Activated CD4-positive, alpha-beta T cell treated with anti-CD3 and anti-CD28 coated beads for 4 hours (primary cell): ENCODE results near the gene NDFIP2.
A peak's percentile ranks its signal among the peaks of the same experiment; 100 is the strongest.

ENCODE experiments used
- DNase-seq, 2 donors: peaks; one replicate each; pipeline ENCODE4 v3.0.0-alpha.2; 2020

NDFIP2 gene

DNA sequence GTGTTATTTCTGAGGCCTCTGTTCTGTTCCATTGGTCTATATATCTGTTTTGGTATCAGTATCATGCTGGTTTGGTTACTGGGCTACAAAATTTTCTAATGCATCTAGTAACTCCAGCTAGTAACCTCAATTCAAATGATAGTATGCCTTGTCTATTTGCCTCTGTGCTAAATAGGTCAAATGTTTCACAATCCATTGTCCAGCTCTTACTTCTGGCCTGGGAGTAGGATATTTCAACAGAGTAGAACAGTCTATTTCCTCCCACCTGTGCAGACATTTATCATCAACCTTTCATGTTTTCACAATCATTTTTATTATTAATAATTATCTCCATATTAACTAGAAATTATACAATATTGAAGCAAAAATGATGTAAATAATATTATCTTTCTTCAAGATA lies 18.1 kb upstream of the NDFIP2 start:
- DNase-seq, result no peak

DNA sequence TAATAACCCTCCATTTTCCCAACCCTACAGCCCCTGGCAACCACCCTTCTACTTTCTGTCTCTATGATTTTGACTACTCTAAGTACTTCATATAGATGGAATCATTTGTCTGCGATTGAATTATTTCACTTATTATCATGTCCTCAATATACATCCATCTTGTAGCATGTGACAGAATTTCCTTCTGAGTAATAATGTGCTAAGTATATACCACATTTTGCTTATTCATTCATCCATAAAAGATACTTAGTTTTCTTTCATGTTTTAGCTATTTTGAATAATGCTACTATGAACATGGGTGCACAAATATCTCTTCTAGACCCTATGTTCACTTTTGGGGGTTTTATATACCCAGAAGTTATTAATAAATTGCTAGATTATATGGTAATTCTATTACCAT lies 17.4 kb upstream of the NDFIP2 start:
- DNase-seq, result no peak

DNA sequence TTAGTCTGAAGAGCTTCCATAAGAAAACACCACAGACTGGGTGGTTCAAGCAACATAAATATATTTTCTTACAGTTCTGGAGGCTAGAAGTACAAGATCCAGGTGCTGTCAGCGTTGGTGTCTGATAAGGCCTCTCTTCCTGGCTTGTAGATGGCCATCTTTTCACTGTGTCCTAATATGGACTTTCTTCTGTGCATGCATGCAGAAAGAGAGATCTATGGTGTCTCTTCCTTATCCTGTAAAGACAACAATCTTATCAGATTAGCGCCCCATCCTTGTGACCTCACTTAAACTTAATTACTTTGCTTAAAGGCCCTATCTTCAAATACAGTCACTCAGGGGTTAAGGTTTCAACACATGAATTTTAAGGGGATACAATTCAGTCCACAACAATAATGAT lies 14.1 kb upstream of the NDFIP2 start:
- DNase-seq, result no peak

DNA sequence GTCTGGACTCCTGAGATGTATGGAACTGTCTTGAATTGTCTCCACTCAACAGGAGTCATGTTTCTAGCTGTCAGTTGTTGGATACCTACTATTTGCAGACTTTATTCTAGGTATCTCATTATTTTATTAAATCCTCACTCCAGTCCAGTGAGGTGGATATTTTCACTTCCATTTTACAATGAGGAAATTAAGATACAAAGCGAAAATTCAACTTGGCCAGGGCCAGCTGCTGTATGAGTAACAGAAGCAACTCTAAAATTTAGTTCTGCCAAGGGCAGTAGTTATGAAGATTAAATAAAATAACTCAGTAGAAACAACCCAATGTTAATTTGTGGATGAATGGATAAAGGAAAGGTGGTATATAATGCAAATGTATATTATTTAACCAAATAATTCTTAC lies 12.6 kb upstream of the NDFIP2 start:
- no peak for DNase-seq

DNA sequence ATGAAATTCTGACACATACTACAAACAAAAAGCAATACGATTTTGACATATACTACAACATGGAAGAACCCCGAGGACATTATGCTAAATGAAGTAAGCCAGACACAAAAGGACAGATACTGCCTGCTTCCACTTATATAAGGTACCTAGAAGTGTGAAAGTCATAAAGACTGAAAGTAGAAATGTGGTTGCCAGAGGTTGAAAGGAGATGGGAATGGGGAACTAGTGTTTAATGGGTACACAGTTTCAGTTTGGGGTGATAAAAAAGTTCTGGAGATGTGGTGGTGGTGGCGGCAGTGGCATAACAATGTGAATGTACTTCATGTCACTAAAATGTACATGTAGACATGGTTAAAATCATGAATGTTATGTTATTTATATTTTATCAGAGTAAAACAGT lies 12.1 kb upstream of the NDFIP2 start:
- no peak for DNase-seq

DNA sequence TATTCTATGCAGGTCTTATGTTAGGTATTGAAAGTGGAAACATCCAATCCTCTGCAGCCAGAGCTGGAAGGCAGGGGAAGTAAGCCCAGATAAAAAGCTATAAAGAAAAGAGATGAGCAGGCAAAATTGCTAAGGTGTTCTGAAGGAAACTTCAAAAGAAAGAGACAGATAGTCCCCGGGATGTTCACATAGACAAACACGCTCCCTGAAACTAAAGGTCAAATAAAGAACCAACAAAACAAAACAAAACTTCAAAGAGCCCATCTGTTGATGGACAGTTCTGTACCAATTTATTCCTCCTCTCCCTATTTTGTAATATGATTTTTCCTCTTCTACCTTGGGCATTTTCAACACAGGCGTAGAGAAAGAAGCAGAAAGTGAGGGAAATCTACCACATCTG lies 11.3 kb upstream of the NDFIP2 start:
- DNase-seq, result no peak

DNA sequence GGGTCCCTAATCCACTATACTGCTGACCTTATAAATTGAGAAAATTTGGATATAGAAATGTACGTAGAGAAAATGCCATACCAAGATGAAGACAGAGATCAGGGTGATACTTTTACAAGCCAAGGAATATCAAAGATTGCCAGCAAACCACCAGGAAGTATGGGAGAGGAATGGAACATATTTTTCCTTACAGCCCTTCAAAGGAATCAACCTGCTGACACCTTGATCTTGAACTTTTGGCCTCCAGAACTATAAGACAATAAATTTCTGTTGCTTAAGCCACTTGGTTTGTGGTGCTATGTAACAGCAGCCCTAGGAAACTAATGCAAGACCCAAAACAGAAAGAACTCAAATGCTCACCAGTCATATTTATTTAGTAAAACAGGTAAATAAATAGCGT lies 10.3 kb upstream of the NDFIP2 start:
- DNase-seq, result no peak

DNA sequence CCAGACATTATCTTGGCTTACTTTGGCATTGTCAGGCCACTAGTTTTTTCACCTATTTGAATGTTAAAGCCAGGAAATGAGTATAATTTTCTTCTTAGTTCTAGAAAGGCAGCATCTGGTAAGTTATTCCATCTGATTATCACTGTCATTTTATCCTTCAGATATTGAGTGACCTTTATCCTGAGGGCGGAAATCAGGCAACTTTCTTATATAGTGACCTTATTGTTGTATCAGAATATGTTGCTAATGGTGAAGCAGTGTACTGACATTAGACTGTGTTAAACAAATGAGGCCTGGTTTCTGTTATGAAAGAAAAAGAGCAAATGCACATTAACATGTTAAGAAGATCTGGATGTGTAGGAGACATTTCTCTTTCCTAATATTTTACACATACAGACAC lies 5.4 kb upstream of the NDFIP2 start:
- no peak for DNase-seq

DNA sequence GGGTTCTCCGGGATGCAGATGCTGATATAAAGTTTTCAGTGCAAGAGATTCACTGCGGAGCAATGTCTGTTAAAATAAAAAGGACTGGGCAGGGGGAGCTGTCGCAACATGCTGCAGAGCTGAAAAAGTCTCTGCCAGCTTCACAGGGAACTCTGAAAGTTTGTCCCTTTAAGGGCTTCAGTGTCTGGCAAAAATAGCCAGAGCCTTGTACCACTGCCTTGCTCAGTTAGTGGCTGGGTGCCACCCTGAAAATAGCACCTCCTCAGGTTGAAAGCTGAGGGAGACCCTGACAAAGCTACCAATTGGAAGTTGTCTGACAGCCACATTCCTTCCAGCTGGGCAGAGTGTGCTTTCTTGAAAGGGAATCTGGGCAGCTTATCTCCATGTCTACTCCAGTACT lies 3.0 kb upstream of the NDFIP2 start:
- no peak for DNase-seq

DNA sequence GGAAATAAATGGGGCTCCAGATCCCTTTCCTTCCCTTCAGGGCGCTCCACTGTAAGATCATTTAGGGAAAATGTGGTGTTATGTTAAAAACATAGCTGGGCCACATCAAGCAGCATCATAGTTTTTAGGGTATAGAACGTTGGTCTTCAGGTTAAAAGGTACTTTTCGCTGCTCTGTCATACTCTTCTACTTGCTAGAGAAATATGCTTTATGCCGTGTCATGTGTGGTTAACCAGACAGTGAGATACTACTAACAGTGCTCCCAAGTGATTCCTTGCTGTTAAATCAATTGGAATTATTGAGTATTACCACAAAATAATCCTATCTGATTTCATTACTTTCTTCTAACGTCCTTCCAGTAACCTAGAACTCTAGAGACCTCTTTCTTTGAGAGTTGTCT lies 1.1 kb upstream of the NDFIP2 start:
- no peak for DNase-seq

DNA sequence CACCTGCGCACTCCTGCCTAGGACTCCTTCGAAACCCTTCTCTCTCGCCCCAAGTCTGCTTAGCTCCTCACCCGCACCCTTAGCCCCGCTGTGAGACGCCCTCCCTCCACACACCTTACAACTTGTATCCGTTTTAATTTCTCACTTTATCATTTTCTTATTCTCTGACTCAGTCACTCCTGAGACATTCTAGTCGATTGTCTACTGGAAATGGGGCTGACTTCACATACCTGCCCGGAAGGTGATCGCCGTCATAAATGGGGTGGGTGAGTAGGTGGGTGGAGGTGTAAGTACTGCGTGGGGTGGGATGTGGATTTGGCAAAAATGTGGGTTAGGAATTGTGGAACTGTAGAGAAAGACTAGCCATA lies 714 bp downstream of the NDFIP2 start:
- DNase-seq, result peak; percentile 82

DNA sequence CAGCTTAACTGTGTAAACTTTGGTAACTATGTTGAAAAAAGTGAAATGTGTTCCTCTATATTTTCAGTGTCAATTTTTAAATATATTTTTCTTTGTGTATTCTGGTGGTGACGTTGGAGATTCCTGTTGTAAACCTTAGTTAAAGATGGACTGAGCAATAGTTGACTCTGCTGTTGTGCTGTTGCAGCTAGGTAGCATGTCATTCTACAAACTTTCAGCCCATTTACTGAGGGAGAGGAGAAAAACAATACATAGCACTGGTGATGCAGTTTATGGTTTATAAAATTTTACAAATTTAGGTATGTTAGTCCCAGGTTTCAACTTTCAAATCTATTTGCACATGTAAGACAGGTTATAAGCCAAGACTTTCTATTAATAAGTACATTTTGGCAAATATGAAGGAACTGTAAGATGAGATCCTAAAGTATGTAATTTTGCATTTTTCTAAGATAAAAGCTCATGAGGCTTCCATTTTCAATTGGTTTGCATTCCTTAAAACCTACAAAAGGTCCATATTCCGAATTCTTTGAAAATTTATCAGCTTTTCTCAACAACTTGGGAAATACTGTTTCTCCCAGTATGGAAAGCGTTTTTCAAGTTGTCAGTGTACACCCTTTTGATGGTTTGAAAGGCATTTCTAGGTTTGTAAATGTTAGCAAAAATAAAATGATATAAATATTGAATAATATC lies 1.5 kb downstream of the NDFIP2 start:
- no peak for DNase-seq

DNA sequence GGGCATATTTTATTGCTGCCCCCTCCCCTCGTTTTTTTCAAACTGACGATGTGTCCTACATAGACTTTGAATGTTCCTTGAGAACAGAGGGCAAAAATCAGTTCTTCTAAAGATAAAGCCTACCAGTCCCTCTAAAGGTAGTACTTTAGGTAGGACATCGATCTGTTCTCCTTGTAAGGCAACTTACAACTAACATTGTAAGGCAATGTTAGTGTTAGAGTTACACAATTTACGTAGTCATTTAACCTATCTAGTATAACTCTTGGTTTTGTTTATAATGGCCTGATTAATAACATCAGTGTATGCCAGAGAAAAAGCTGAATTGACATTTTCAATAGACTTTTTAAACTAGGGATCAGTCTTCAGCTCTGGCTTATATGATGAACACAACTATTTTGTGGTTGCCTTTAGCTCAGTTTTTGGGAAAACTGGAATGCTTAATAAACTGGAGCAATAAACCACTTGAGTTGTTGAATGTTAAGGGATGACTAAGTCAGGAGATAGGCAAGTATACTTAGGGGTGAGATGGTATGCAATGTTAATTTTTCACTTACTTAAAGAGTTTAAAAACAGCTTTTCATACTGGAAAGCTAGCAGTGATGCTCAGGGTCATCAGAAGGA lies 2.2 kb downstream of the NDFIP2 start:
- no peak for DNase-seq

DNA sequence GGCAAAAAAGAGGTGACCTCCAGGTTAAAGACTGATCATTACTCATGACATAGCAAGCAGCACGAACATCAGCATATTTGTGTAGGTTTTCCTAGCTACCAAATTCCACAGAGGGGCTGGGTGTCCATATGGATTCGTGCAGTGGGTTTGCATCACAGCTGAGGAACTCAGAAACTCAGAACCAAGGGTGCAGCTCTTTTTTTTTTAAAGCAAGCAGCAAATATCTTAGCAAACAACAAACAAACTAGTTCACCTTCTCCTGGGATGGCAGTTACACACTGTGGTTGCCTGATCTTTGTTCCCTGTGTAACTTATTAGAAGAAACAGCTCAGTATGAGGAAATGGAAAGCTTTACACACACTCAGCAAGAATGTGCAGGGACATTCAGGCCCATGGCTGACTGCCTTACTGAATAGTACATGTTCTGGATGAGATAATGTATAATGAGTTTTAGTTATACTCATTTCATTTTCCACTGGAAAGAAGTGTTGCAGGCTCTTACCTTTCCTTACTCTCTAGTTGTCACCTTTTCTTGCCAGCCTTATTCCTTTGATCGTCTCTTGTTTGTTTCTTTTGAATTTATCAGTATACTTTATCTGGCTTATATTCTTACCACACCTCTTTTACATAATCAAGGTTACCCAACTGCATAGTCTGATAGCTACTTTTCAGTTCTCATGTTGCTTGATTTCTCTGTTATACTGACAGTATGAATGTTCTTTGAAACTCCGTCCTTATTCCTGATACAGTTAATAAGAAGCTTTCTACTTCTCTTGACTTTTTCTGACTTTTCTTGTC lies 4.3 kb downstream of the NDFIP2 start:
- DNase-seq, result peak in 1 of 2 donors; percentile 17

DNA sequence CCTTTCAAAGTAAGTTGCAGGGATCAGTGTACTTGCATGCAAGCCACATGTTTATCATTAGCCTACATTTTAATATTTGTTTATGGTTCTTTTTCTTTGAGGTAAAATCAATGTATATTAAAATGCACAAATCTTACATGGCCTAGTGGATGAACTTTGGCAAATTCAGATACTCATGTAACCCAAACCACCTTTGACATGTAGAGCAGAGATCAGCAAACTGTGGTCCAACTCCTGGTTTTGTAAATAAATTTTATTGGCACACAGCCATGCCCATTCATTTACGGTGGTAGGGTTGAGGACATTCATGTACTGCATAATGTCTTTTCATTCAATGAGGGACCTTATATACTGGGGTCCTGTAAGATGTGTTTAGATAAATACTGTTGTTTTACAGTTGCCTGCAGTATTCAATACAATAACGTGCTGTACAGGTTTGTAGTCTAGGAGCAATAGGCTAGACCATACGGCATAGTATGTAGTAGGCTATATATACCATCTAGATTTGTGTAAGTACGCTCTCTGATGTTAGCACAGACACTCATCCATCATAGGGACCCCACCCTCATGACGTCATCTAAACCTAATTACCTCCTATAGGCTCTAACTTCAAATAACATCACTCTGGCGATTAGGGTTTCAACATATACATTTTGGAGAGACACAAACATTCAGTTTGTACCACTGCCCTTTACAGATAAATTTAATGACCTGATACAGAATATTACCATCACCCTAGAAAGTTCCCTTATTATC lies 5.7 kb downstream of the NDFIP2 start:
- no peak for DNase-seq

DNA sequence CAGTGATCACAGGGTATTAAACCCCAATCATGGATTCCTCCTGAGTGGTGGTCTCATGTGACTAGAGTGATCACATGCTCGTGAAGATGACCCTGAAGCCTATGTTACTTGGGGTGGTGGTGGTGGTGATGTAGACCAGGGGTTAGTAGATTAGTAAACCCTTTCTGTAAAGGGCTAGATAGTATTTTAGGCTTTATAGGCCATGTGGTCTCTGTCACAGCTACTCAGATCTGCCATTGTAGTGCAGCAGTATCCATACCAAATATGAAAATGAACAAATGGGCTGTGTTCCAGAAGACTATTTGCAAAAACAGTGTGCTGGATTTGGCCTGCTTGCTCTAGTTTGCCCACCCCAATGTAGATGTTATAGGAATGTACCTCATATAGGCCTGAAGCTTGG lies 9.4 kb downstream of the NDFIP2 start:
- DNase-seq, result no peak

DNA sequence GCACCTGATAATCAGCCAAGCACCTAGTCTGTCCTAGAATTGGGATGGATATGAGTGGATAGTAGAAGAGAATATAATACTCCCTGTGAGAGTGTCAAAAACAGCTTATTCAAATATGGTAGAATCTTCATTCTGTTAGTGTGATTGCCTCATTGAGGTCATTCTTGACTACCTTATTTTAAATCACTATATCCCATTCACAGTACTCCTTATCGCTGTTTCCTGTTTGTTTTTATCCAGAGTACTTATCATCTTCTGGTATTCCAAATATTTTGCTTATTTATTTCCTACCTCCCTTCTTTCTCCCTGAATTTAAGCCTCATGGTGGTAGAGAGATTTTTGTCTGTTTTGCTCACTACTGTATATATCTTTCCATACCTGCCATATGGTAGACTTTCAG lies 9.9 kb downstream of the NDFIP2 start:
- DNase-seq, result no peak

DNA sequence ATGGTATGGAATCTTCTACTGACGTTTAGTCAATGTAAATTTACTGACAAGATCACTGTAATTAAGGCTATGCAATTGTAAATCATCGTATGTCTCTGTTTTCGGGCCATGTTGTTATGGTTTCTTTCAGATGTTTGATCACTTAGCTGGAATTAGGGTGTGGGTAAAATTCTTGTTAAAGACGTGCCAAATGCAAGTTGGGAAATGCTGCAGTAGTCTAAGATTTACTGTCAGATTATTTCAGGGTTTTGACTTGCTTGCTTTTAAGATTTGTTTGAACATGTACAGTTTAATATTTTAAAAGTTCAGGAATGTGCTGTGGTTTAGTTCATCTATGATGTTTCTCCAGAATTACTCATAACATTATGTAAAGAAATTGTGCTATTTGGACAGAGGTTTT lies 10.8 kb downstream of the NDFIP2 start:
- DNase-seq, result no peak

DNA sequence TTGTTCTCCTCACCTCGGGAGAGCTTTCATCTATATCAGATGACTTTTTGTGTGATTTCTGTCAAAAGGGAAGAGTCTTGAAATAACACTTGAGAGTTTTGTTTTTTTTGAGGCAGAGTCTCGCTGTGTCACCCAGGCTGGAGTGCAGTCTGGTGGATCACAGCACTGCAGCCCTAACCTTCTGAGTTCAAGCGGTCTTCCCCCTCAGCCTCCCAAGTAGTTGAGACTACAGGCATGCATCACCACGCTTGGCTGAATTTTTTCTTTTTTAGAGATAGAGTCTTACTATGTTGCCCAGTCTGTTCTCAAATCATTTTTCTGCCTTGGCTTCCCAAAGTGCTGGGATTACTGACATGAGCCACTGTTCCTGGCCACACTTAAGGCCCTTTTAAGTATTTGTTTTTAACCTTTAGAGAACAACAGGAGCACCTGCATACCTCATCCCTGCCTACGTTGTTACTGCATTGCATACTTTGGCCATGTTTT lies 11.4 kb downstream of the NDFIP2 start:
- DNase-seq, result peak in 1 of 2 donors; percentile 16

DNA sequence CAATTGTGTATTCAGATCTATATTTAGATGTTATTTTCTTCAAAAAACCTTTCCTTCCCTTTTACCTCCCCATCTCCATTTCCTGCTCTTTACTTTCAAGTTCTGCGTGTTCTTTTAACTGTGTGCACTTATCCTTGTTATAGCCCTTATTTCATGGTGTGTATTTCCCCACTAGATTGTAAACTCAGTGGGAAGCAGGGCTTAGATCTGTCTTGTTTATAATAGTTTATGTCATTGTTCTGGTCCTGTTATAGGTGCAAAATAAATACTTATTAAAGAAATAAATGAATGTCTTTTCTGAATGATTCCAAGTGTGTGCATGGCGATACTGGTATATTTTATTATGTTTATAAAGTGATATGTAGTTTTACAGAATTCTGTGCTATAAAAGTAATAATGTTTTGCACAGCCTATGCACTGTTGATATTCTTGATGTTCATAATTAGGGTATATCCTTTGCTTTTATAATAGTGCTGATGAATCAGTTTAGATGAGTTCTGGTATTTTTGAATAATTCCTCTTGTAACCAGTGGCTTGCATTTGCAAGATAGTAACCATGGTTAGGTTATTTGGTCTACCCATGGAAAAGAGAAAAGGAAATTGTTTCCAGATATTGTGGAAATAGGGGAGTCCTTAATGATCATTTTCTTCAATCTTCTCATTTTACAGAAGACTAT lies 12.1 kb downstream of the NDFIP2 start:
- no peak for DNase-seq

DNA sequence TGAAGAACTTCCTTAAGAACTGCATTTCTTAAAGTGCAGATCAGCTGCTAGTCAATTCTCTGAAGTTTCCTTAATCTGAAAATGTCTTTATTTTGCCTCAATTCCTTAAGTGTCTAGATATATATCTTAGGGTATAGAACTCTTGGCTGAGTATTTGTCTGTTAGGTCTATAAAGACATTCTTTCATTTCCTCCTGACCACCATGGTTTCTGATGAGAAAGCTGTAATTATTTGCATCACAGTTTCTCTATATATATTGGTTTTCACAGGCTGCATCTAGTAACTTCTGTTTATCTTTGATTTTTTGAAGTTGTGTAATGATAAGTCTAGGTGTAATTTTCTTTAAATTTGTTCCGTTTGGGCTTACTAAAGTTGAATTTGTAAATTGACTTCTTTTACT lies 15.2 kb downstream of the NDFIP2 start:
- no peak for DNase-seq

DNA sequence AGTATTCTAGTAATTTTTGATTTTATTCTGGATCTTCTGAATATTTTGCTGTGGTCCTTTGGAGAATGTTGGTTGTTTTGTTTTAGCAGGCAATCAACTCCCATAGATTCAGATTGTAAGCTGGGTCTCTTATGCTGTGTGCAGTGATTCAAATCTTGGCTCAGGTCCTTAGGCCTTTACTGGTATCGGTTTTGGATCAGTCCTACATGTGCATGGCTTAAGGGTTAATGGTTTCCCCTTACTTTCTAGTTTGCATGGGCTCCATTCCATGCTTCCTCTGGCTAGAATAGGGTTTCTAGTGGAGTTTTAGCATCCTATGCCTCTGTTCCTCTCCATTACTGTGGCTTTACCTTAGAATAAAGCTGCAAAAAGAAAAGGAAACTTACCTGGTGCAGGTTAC lies 16.1 kb downstream of the NDFIP2 start:
- DNase-seq, result no peak

DNA sequence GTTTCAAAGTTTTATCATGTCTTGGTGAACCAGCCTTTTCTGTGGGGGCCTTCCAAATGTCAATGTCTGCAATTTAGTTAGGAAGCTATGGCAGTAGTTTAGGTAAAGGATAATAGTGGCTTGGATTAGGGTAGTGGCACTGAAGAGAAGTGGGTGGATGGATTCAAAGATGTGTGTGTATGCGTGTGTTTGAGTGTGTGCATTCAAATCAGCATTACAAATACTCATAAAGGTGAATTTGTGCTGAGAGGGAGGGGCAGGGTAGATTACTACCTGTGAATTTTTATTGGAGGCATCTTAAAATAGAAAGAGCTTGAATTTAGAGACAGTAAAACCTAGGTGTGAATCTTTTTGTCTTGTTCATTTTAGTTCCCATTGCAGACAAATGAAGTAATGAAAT lies 16.9 kb downstream of the NDFIP2 start:
- no peak for DNase-seq
